ENCODE data around the gene SELPLG.

DNA sequence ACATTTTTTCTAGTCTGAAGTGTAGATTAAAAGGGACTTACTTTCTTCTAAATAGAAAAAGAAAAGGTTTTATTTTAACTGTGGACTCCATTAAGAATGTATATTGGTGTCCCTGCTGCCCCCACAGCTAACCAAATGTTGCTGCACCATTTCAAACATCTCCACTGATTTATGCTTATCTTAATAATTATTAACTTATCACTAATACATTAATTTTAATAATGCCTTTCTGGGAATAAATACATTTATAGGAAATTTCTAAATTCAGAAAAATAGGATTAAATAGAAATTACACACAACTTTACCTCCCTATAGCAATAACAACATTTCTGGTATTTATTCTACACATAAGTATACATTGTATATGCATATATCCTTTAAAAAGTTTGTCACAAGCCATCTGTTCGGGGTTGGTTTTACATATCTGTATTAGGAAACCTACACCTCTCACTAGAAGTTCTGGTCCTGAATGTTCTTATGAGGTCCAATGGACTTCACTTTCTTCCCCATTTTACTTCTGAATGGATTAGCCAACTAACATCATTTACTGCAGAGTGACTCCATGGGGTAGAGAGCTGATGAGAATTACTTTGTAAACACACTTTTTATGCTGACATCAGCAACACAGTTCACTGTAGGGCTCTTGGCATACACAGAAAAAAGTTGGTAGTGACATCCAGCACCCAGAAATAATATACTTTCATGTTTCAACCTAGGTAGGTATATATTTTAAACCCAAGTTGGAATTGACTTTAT is 9.4 kb upstream of the SELPLG start:
- TF ChIP-seq POLR2A (IDR thresholded peaks at IDR 0.05), result no peak
- TF ChIP-seq, protein P1, sequence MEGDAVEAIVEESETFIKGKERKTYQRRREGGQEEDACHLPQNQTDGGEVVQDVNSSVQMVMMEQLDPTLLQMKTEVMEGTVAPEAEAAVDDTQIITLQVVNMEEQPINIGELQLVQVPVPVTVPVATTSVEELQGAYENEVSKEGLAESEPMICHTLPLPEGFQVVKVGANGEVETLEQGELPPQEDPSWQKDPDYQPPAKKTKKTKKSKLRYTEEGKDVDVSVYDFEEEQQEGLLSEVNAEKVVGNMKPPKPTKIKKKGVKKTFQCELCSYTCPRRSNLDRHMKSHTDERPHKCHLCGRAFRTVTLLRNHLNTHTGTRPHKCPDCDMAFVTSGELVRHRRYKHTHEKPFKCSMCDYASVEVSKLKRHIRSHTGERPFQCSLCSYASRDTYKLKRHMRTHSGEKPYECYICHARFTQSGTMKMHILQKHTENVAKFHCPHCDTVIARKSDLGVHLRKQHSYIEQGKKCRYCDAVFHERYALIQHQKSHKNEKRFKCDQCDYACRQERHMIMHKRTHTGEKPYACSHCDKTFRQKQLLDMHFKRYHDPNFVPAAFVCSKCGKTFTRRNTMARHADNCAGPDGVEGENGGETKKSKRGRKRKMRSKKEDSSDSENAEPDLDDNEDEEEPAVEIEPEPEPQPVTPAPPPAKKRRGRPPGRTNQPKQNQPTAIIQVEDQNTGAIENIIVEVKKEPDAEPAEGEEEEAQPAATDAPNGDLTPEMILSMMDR (IDR thresholded peaks at IDR 0.05 in 4 of 5, conservative IDR thresholded peaks at IDR 0.05 in 1 of 5), result no peak
